Liver (tissue), 9 donors: Measurements from ENCODE around the gene BCKDHB. TPM values are rescaled to one million over a fixed set of nuclear protein-coding genes. Genes with fewer than 3 reads are reported as not detected.

Experiments used
- DNase-seq: peaks from one replicate; pipeline ENCODE4 v3.0.0-alpha.2; 2017; ENCODE audit warnings: low spot score
- H3K27ac ChIP-seq, 2 donors: one replicate each; pipeline ENCODE4 v1.7.0; 2013; ENCODE audit warnings: inconsistent platforms in 2 of 2, low read length in 2 of 2, control low read depth in 1 of 2, low read depth in 1 of 2, mild to moderate bottlenecking in 1 of 2
- H3K27me3 ChIP-seq, 4 donors: one replicate each; pipeline versions ENCODE4 v1.6.1 to v1.7.0; 2013; ENCODE audit warnings: low read length in 3 of 4, inconsistent platforms in 1 of 4, mild to moderate bottlenecking in 1 of 4, moderate library complexity in 1 of 4; ENCODE audit not compliant: control insufficient read depth in 4 of 4, insufficient read depth in 4 of 4
- H3K36me3 ChIP-seq, 4 donors: one replicate each; pipeline versions ENCODE4 v1.6.1 to v1.7.0; 2013; ENCODE audit warnings: low read length in 3 of 4, mild to moderate bottlenecking in 3 of 4, low read depth in 1 of 4, moderate library complexity in 1 of 4; ENCODE audit not compliant: control insufficient read depth in 4 of 4, insufficient read depth in 3 of 4
- H3K4me1 ChIP-seq, 4 donors: one replicate each; pipeline versions ENCODE4 v1.6.1 to v1.7.0; 2013; ENCODE audit warnings: low read length in 3 of 4, mild to moderate bottlenecking in 3 of 4, moderate library complexity in 1 of 4; ENCODE audit not compliant: control insufficient read depth in 4 of 4, insufficient read depth in 4 of 4
- H3K4me3 ChIP-seq, 3 donors: one replicate each; pipeline versions ENCODE4 v1.6.1 to v1.7.0; 2013; ENCODE audit warnings: low read length in 3 of 3, control low read depth in 1 of 3, low read depth in 1 of 3, mild to moderate bottlenecking in 1 of 3
- H3K9ac ChIP-seq, 2 donors: one replicate each; pipeline ENCODE4 v1.7.0; 2013; ENCODE audit warnings: low read length in 2 of 2, mild to moderate bottlenecking in 2 of 2, moderate library complexity in 2 of 2, control low read depth in 1 of 2, low read depth in 1 of 2
- H3K9me3 ChIP-seq, 4 donors: one replicate each; pipeline versions ENCODE4 v1.6.1 to v1.7.0; 2013; ENCODE audit warnings: low read length in 3 of 4; ENCODE audit not compliant: control insufficient read depth in 4 of 4
- EGR1 ChIP-seq, 2 donors: IDR thresholded peaks; 2 replicates each; pipeline ENCODE4 v1.6.1; 2016 to 2018; ENCODE audit warnings: antibody characterized with exemption in 2 of 2, low read depth in 2 of 2
- FOXA1 ChIP-seq: IDR thresholded peaks from 2 replicates; pipeline ENCODE4 v1.6.1; 2016; ENCODE audit warnings: antibody characterized with exemption
- FOXA2 ChIP-seq: IDR thresholded peaks from 2 replicates; pipeline ENCODE4 v1.6.1; 2016; ENCODE audit warnings: antibody characterized with exemption
- GABPA ChIP-seq, 2 donors: IDR thresholded peaks in 1 of 2; conservative IDR thresholded peaks in 1 of 2; 2 replicates each; pipeline ENCODE4 v1.6.1; 2016; ENCODE audit warnings: antibody characterized with exemption in 2 of 2, mild to moderate bottlenecking in 1 of 2, moderate library complexity in 1 of 2
- HNF4A ChIP-seq, 2 donors: conservative IDR thresholded peaks; 2 replicates each; pipeline ENCODE4 v1.6.1; 2016; ENCODE audit warnings: antibody characterized with exemption in 2 of 2, mild to moderate bottlenecking in 2 of 2
- HNF4G ChIP-seq: IDR thresholded peaks from 2 replicates; pipeline ENCODE4 v1.6.1; 2016; ENCODE audit warnings: antibody characterized with exemption
- JUND ChIP-seq, 2 donors: IDR thresholded peaks; 2 replicates each; pipeline ENCODE4 v1.6.1; 2016; ENCODE audit warnings: antibody characterized with exemption in 2 of 2
- NR2F2 ChIP-seq: IDR thresholded peaks from 2 replicates; pipeline ENCODE4 v1.6.1; 2016; ENCODE audit warnings: antibody characterized with exemption
- RAD21 ChIP-seq, 2 donors: IDR thresholded peaks; 2 replicates each; pipeline ENCODE4 v1.6.1; 2016; ENCODE audit warnings: antibody characterized with exemption in 2 of 2, mild to moderate bottlenecking in 2 of 2
- RXRA ChIP-seq, 2 donors: IDR thresholded peaks; 2 replicates each; pipeline ENCODE4 v1.6.1; 2017 to 2018; ENCODE audit warnings: antibody characterized with exemption in 2 of 2, mild to moderate bottlenecking in 1 of 2
- SP1 ChIP-seq: IDR thresholded peaks from 2 replicates; pipeline ENCODE4 v1.6.1; 2018; ENCODE audit warnings: antibody characterized with exemption, mild to moderate bottlenecking
- TAF1 ChIP-seq: conservative IDR thresholded peaks from 2 replicates; pipeline ENCODE4 v1.6.1; 2016; ENCODE audit warnings: antibody characterized with exemption, mild to moderate bottlenecking
- YY1 ChIP-seq: IDR thresholded peaks from 2 replicates; pipeline ENCODE4 v1.6.1; 2016; ENCODE audit warnings: antibody characterized with exemption, mild to moderate bottlenecking
- WGBS: extraction: QIAGEN DNeasy Blood & Tissue Kit; methylation state at CpG from one replicate; pipeline ENCODE4 v1.1.7; 2013; 5-methylcytosine and 5-hydroxymethylcytosine counted together
- polyA plus RNA-seq, 2 donors: library from polyadenylated mRNA; stranded (reverse) in 1 of 2; unstranded in 1 of 2; fragments of 200-250 nt in 1 of 2; fragments of >200 nt in 1 of 2; fragmentation: Nextera tagmentation in 1 of 2; extraction: Ambion mirVana in 1 of 2; gene quantifications; one replicate each; pipeline versions ENCODE4 v1.2.1 to v1.2.3, GENCODE V29; 2013 to 2015
- total RNA-seq, 2 donors: library from RNA; depleted of rRNA; stranded (reverse); fragments of >200 nt; gene quantifications; one replicate each; pipeline ENCODE4 v1.2.3, GENCODE V29; 2014
- TF ChIP-seq, protein P1 (sequence below): fragments of 150-350 bp; IDR thresholded peaks from 2 replicates; pipeline ENCODE4 v1.5.1; 2017; ENCODE audit warnings: improper control_type of control experiment, low read depth, low read length; ENCODE audit not compliant: missing input control
- TF ChIP-seq, protein P2 (sequence below): IDR thresholded peaks from 2 replicates; pipeline ENCODE4 v1.6.1; 2016; ENCODE audit warnings: antibody characterized with exemption
- TF ChIP-seq, protein P3 (sequence below): IDR thresholded peaks from 2 replicates; pipeline ENCODE4 v1.6.1; 2016; ENCODE audit warnings: antibody characterized with exemption
- TF ChIP-seq, protein P4 (sequence below): IDR thresholded peaks from 2 replicates; pipeline ENCODE4 v1.6.1; 2016; ENCODE audit warnings: antibody characterized with exemption
- TF ChIP-seq, protein P5 (sequence below): IDR thresholded peaks from 2 replicates; pipeline ENCODE4 v1.6.1; 2016; ENCODE audit warnings: antibody characterized with exemption, mild to moderate bottlenecking
- donor health status: healthy.
- donor health status: healthy.
- donor health status: healthy.
- donor health status: healthy.
- donor health status: healthy.

The BCKDHB gene
- total and polyA plus RNA-seq, 4 donors: 13.0 to 74.8 (median 31.6) TPM

DNA sequence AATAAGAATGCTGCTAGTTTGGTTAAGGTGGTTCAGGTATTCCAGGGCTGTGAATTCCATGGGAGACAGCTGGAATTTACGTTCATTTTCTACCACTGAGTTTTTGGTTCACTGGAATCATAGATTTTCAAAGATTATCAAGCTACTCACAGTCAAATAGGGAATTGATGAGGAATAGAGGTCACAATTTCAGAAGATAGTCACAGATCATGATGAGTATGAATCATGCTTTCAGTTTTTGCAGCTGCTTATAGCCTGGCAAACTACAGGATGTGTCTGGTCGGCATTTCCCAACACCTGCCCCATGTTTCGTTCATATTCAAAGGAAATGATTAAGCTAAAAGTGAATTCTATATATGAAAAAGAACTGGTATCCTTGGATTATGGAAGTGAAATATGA is 58.7 kb downstream of the BCKDHB start:
- TF ChIP-seq, protein P1, sequence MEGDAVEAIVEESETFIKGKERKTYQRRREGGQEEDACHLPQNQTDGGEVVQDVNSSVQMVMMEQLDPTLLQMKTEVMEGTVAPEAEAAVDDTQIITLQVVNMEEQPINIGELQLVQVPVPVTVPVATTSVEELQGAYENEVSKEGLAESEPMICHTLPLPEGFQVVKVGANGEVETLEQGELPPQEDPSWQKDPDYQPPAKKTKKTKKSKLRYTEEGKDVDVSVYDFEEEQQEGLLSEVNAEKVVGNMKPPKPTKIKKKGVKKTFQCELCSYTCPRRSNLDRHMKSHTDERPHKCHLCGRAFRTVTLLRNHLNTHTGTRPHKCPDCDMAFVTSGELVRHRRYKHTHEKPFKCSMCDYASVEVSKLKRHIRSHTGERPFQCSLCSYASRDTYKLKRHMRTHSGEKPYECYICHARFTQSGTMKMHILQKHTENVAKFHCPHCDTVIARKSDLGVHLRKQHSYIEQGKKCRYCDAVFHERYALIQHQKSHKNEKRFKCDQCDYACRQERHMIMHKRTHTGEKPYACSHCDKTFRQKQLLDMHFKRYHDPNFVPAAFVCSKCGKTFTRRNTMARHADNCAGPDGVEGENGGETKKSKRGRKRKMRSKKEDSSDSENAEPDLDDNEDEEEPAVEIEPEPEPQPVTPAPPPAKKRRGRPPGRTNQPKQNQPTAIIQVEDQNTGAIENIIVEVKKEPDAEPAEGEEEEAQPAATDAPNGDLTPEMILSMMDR: no peak
- no peak for TF ChIP-seq EGR1 (IDR thresholded peaks at IDR 0.05; ENCODE audit: low read depth in 2 of 2)
- no peak for TF ChIP-seq FOXA2
- TF ChIP-seq SP1: no peak
- TF ChIP-seq NR2F2: no peak
- TF ChIP-seq RAD21 (IDR thresholded peaks at IDR 0.05): no peak
- TF ChIP-seq, protein P2, sequence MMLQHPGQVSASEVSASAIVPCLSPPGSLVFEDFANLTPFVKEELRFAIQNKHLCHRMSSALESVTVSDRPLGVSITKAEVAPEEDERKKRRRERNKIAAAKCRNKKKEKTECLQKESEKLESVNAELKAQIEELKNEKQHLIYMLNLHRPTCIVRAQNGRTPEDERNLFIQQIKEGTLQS: no peak
- TF ChIP-seq HNF4G: no peak
- TF ChIP-seq RXRA (IDR thresholded peaks at IDR 0.05): no peak
- TF ChIP-seq, protein P3, sequence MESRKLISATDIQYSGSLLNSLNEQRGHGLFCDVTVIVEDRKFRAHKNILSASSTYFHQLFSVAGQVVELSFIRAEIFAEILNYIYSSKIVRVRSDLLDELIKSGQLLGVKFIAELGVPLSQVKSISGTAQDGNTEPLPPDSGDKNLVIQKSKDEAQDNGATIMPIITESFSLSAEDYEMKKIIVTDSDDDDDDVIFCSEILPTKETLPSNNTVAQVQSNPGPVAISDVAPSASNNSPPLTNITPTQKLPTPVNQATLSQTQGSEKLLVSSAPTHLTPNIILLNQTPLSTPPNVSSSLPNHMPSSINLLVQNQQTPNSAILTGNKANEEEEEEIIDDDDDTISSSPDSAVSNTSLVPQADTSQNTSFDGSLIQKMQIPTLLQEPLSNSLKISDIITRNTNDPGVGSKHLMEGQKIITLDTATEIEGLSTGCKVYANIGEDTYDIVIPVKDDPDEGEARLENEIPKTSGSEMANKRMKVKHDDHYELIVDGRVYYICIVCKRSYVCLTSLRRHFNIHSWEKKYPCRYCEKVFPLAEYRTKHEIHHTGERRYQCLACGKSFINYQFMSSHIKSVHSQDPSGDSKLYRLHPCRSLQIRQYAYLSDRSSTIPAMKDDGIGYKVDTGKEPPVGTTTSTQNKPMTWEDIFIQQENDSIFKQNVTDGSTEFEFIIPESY: no peak
- TF ChIP-seq TAF1: no peak
- no peak for TF ChIP-seq FOXA1
- TF ChIP-seq YY1: no peak
- no peak for TF ChIP-seq HNF4A (conservative IDR thresholded peaks at IDR 0.05)
- TF ChIP-seq GABPA (IDR thresholded peaks at IDR 0.05 in 1 of 2, conservative IDR thresholded peaks at IDR 0.05 in 1 of 2): no peak
- TF ChIP-seq, protein P4, sequence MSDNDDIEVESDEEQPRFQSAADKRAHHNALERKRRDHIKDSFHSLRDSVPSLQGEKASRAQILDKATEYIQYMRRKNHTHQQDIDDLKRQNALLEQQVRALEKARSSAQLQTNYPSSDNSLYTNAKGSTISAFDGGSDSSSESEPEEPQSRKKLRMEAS: no peak
- 84% methylated on average over 3 of the region's 3 CpGs for WGBS
- H3K27ac ChIP-seq: no peak overlapping the region

DNA sequence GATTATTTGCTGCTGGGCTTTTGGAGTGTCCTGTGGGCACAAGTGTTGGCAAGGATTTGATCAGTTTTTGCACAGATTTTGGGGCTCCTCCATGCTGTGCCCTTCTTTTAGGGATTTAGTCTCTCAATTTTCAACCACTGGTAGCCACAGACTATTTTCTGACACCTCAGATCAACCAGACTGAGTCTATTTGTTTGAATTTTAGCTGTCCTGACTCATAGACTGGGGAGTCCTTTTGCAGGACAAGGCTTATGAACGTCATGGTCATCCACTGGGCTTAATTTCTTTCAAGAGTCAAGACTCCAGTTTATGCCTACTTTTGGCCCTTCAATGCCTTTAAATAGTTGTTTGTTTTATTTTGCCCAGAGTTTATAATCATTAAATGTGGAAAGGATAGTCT is 59.3 kb downstream of the BCKDHB start:
- DNase-seq: no peak
- Histone ChIP-seq H3K27me3 (no peaks in the 10 kb centered on the region), H3K9me3 (no peaks in the 10 kb centered on the region), H3K4me3 (no peak overlapping the region), H3K9ac (no peak overlapping the region), H3K36me3 (peaks cover 0 to 2% (median under 1%) of the 10 kb centered on the region in 4 donors), H3K4me1 (no peaks in the 10 kb centered on the region), H3K27ac (no peak overlapping the region)
- TF ChIP-seq YY1 (no peak), TAF1 (no peak), FOXA1 (no peak), HNF4A (conservative IDR thresholded peaks at IDR 0.05) (no peak), GABPA (IDR thresholded peaks at IDR 0.05 in 1 of 2, conservative IDR thresholded peaks at IDR 0.05 in 1 of 2) (no peak), HNF4G (no peak), RXRA (IDR thresholded peaks at IDR 0.05) (no peak), SP1 (no peak), JUND (IDR thresholded peaks at IDR 0.05) (no peak), FOXA2 (no peak)
- TF ChIP-seq, protein P2: no peak
- TF ChIP-seq, protein P5, sequence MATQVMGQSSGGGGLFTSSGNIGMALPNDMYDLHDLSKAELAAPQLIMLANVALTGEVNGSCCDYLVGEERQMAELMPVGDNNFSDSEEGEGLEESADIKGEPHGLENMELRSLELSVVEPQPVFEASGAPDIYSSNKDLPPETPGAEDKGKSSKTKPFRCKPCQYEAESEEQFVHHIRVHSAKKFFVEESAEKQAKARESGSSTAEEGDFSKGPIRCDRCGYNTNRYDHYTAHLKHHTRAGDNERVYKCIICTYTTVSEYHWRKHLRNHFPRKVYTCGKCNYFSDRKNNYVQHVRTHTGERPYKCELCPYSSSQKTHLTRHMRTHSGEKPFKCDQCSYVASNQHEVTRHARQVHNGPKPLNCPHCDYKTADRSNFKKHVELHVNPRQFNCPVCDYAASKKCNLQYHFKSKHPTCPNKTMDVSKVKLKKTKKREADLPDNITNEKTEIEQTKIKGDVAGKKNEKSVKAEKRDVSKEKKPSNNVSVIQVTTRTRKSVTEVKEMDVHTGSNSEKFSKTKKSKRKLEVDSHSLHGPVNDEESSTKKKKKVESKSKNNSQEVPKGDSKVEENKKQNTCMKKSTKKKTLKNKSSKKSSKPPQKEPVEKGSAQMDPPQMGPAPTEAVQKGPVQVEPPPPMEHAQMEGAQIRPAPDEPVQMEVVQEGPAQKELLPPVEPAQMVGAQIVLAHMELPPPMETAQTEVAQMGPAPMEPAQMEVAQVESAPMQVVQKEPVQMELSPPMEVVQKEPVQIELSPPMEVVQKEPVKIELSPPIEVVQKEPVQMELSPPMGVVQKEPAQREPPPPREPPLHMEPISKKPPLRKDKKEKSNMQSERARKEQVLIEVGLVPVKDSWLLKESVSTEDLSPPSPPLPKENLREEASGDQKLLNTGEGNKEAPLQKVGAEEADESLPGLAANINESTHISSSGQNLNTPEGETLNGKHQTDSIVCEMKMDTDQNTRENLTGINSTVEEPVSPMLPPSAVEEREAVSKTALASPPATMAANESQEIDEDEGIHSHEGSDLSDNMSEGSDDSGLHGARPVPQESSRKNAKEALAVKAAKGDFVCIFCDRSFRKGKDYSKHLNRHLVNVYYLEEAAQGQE: no peak
- TF ChIP-seq, protein P3: no peak
- TF ChIP-seq, protein P1: no peak
- TF ChIP-seq, protein P4: no peak
- WGBS: 97% methylated on average over 1 of the region's 1 CpG

More for the DNA sequence above, 58.7 kb downstream of the BCKDHB start:
- no peaks in the 10 kb centered on the region for H3K27me3 ChIP-seq
- no peak overlapping the region for H3K9ac ChIP-seq
- H3K4me3 ChIP-seq: no peak overlapping the region
- no peaks in the 10 kb centered on the region for H3K4me1 ChIP-seq
- H3K9me3 ChIP-seq: no peaks in the 10 kb centered on the region
- DNase-seq: no peak
- H3K36me3 ChIP-seq: peaks cover 0 to 2% (median under 1%) of the 10 kb centered on the region in 4 donors
